GM21619 (cell line): ENCODE data around the gene FHOD3.
"Not testable (repeated sequence)": the region's sequence is repeated elsewhere in the genome, so short reads cannot be mapped to it uniquely, and the experiment has no call there.

ENCODE experiments used
- ATAC-seq: cut with Tn5 transposase; IDR thresholded peaks from one replicate; pipeline ENCODE4 v1.9.1; 2021; ENCODE audit not compliant: unreplicated experiment

FHOD3 gene

GRCh38 chr18:36812678-36813077 is 515.2 kb downstream of the FHOD3 start:
- no peak for ATAC-seq

DNA sequence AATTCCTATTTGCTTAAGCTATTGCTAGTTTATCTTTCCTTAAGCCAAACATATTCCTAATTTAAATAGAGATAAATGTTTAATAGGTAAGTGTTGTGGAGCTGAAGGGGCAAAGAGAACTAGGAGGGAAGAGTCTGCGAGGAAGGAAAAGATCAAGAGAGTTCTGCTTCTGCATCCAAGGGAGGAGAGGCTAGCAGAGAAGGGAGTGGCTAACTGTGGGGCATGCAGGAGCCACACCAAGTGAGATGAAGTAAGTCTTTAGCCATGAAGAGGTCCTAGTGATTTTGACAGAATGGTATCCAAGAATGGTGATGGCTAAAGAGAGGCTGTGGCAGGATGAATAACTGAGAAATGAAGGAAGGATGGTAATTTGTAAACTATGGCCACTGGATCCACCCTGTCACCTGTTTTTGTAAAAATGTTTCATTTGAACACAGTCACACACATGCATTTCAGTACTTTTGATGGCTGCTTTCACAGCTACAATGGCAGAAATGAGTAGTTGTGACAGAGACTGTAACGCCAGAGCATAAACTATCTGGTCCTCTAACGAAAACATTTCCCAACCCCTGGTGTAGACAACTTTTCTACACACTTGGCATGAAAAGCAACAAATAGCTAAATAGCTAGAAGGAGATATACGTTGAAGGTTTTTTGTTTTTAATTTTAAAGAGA is 515.7 kb downstream of the FHOD3 start:
- ATAC-seq, result no peak

DNA sequence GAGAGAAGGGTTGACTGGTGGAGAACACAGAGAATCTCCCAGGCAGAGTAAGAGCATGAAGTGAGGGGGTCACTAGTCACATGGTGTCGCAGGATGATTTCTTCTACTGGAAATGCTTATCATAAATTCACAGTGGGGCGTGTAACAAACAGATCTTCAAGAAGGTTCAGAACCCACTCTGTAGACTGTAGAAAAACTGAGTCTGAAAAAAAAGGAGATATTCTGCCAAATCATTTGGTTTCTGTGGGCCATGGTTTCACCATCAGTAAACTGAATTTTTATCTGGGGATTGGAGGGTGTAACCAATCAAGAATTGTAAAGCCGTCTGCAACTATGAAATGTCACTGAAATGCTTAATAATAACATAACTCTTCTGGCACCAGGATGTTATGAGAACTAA is 516.3 kb downstream of the FHOD3 start:
- no peak for ATAC-seq

- ATAC-seq, result no peak
Measured at GRCh38 chr18:36814994-36815393, 517.5 kb downstream of the FHOD3 start.

DNA sequence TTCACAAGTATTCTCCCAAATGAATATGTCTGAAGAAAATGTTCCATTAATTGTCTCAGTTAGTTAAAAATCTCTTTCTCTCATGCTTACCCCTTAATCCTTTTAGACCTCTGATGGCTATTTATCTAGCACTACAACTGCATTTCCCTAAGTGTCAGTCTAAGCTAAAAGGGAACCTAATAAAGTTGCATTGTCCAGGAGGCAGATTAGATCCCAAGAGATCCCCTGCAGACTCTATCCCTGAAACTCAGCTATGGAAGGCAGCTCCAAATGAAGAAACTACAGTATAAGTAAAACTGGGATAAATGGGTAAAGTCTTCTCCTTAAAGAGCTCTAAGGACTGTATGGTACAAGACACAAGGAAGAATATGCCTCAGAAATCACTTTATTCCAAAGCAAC is 518.6 kb downstream of the FHOD3 start:
- ATAC-seq, result not testable (repeated sequence)

DNA sequence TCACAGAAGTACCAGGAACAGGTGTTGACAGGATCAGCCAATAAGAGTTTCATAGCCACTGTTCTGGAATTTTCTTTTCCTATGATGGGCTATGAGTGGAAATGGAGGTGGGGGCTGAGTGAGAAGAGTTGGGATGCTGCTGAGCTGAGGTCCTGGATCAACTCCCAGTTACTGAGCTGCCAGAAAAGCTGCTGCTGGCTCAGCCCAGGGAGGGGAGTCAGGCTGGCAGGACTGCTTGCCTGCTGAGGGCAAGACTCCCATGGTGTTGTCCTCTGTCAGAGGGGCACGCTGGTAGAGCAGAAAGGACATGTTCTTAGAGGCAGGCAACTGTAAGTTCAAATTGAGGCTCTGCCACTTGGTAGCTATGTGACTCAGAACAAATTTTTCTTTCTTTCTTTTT is 519.5 kb downstream of the FHOD3 start:
- ATAC-seq, result no peak

- ATAC-seq, result no peak
Measured at GRCh38 chr18:36818652-36819051, 521.1 kb downstream of the FHOD3 start.

GRCh38 chr18:36819621-36820020 is 522.1 kb downstream of the FHOD3 start:
- no peak for ATAC-seq

GRCh38 chr18:36821681-36822080 is 524.2 kb downstream of the FHOD3 start:
- no peak for ATAC-seq

DNA sequence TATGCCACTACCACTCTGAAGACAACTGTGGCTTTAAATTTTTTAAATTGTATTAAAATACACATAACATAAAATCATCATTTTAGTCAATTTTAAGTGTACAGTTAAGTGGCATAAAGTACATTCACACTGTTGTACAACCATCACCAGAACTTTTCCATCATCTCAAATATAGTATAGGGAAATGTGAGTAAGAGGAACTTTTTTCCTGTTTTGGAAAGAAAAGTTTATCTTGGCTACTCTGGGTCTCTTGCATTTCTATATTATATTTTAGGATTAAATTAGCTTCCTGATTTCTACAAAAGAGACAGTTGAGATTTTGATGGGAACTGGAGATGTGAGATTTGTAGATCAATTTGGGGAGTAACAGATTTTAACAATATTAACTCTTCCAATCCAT is 528.0 kb downstream of the FHOD3 start:
- ATAC-seq, result no peak

DNA sequence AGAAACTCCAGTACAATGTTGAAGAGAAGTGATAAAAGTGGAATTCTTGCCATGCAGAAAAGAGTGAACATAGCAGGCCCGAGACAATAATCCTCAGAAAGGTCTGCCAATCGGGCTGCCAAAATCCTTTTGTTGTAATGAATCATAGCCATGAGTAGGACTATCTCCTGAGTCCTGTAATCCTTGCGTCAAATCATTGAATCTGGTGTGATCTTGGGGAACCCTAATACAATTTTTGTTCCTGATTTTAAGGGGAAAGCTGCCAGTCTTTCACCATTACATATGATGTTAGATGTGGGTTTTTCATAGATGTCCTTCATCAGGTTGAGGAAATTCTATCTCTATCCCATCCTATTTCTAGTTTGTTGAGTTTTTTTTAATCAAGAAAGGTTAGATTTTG is 529.0 kb downstream of the FHOD3 start:
- no peak for ATAC-seq

- peak; percentile 2 for ATAC-seq
Measured at GRCh38 chr18:36828157-36828629, 530.7 kb downstream of the FHOD3 start.

DNA sequence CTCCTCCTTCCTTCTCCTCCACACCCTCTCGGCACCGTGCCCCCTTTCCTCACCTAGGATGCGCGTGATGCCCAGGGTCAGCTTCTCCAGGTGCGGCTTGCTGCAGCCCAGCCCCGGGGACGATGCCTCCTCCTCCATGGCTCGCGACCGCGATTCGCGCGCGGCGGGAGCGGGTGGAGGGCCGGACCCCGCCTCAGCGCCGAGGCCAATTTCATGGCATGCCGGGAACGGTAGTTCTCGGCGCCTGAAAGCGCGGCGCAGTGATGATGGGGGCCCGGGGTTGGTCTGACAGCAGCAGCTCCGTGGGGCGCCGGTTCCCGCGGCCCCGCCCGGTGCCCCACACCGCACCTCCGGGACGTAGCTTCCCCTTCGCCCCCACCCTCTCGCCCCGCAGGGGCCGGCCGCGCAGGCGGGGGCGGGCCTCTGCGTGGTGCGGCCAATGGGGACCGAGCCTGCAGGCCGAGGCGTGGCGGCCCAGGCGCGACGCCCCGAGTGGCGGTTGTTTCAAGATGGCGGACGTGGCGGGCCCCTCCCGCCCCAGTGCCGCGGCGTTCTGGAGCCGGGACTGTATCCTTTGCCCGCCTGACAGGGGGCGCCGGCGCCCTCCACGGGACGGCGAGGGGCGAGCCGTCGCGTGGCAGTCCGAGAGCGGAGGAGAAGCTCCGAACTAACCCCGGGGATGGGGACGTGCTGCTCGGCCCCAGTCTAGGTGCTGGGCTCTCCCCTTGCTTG is 531.3 kb downstream of the FHOD3 start, which contains the start of the genes KIAA1328 and TPGS2:
Gene KIAA1328, plus strand, starts transcription at position 498 of the 732 bp plus-strand sequence. Its CDS starts 12 bp downstream, at position 510.
Gene TPGS2, minus strand, starts transcription at position 373 of the 732 bp plus-strand sequence. Its CDS starts 235 bp downstream, at position 138.
- peak; percentile 92 for ATAC-seq
